Suprapubic skin (tissue), 4 donors: ENCODE measurements around the gene RNF31. TPM values are rescaled to one million over a fixed set of nuclear protein-coding genes. Genes with fewer than 3 reads are reported as not detected.
"Not testable (repeated sequence)": the region's sequence is repeated elsewhere in the genome, so short reads cannot be mapped to it uniquely, and the experiment has no call there.

Experiments
- DNase-seq, 2 donors: peaks; one replicate each; pipeline ENCODE4 v3.0.0-alpha.2; 2019; ENCODE audit warnings: low spot score in 2 of 2
- H3K27ac ChIP-seq: fragments of 200-600 bp; sonication (generic); one replicate; pipeline ENCODE4 v1.5.1; 2019
- H3K27me3 ChIP-seq: fragments of 200-600 bp; sonication (generic); one replicate; pipeline ENCODE4 v1.5.1; 2019
- H3K36me3 ChIP-seq: fragments of 200-600 bp; sonication (generic); one replicate; pipeline ENCODE4 v1.5.1; 2019
- H3K4me1 ChIP-seq: fragments of 200-600 bp; sonication (generic); one replicate; pipeline ENCODE4 v1.5.1; 2019
- H3K4me3 ChIP-seq: fragments of 200-600 bp; sonication (generic); one replicate; pipeline ENCODE4 v1.5.1; 2019; ENCODE audit warnings: mild to moderate bottlenecking
- H3K9me3 ChIP-seq: fragments of 200-600 bp; sonication (generic); one replicate; pipeline ENCODE4 v1.5.1; 2019
- CTCF ChIP-seq, 2 donors: fragments of 200-600 bp in 1 of 2; fragments of 450-650 bp in 1 of 2; sonication (generic) in 1 of 2; IDR thresholded peaks; one replicate each; pipeline ENCODE4 v1.5.1; 2016 to 2019; ENCODE audit warnings: antibody characterized with exemption in 2 of 2, mild to moderate bottlenecking in 1 of 2, moderate library complexity in 1 of 2
- EP300 ChIP-seq: sonication (generic); formaldehyde crosslinking; IDR thresholded peaks from one replicate; pipeline ENCODE4 v1.6.1; 2017; ENCODE audit warnings: antibody characterized with exemption
- POLR2A ChIP-seq, 2 donors: fragments of 450-650 bp; IDR thresholded peaks; one replicate each; pipeline ENCODE4 v1.6.1; 2017; ENCODE audit warnings: antibody characterized with exemption in 2 of 2, mild to moderate bottlenecking in 2 of 2, moderate library complexity in 2 of 2
- POLR2AphosphoS5 ChIP-seq, 3 donors: sonication (generic); formaldehyde crosslinking; IDR thresholded peaks; one replicate each; pipeline ENCODE4 v1.6.1; 2017; ENCODE audit warnings: antibody characterized with exemption in 3 of 3
- WGBS: methylation state at CpG from one replicate; pipeline ENCODE4 v1.1.5; 2018; 5-methylcytosine and 5-hydroxymethylcytosine counted together
- total RNA-seq, 4 donors: library from RNA; depleted of rRNA; stranded (reverse); fragments of >200 nt; gene quantifications; one replicate each; pipeline ENCODE4 v1.1.0, GENCODE V29; 2016

The RNF31 gene
- total RNA-seq, 4 donors from 2014 or later = 62.3 to 97.2 (median 70.6) TPM

- WGBS = 86% methylated on average over 3 of the region's 3 CpGs
- H3K4me1 ChIP-seq = no peaks in the 10 kb centered on the region
- no peaks in the 10 kb centered on the region for H3K9me3 ChIP-seq
- TF ChIP-seq POLR2AphosphoS5 (IDR thresholded peaks at IDR 0.05) (no peak), POLR2A (IDR thresholded peaks at IDR 0.05) (no peak), EP300 (no peak), CTCF (IDR thresholded peaks at IDR 0.05) (no peak)
- peaks cover 35% of the 10 kb centered on the region for H3K36me3 ChIP-seq
- DNase-seq = no peak
- no peaks in the 10 kb centered on the region for H3K27me3 ChIP-seq
- no peak overlapping the region for H3K27ac ChIP-seq
- H3K4me3 ChIP-seq = no peak overlapping the region
Observed at GRCh38 chr14:24100982-24101494, 46.3 kb upstream of the RNF31 start.

- TF ChIP-seq CTCF (IDR thresholded peaks at IDR 0.05) (no peak), EP300 (no peak), POLR2A (IDR thresholded peaks at IDR 0.05) (no peak), POLR2AphosphoS5 (IDR thresholded peaks at IDR 0.05) (no peak)
- H3K4me1 ChIP-seq = peaks cover 6% of the 10 kb centered on the region
- H3K9me3 ChIP-seq = no peaks in the 10 kb centered on the region
- DNase-seq = no peak
- H3K27me3 ChIP-seq = no peaks in the 10 kb centered on the region
- H3K27ac ChIP-seq = no peak overlapping the region
- WGBS = 97% methylated on average over 7 of the region's 7 CpGs
- no peak overlapping the region for H3K4me3 ChIP-seq
- peaks cover 35% of the 10 kb centered on the region for H3K36me3 ChIP-seq
Observed at GRCh38 chr14:24102357-24103048, 44.8 kb upstream of the RNF31 start.

GRCh38 chr14:24103451-24103850, 43.8 kb upstream of the RNF31 start:
- TF ChIP-seq EP300 (no peak), POLR2AphosphoS5 (IDR thresholded peaks at IDR 0.05) (no peak), POLR2A (IDR thresholded peaks at IDR 0.05) (no peak), CTCF (IDR thresholded peaks at IDR 0.05) (no peak)
- H3K27ac ChIP-seq = no peak overlapping the region
- no peaks in the 10 kb centered on the region for H3K27me3 ChIP-seq
- H3K9me3 ChIP-seq = no peaks in the 10 kb centered on the region
- H3K4me3 ChIP-seq = no peak overlapping the region
- peaks cover 29% of the 10 kb centered on the region for H3K36me3 ChIP-seq
- WGBS = 94% methylated on average over 10 of the region's 13 CpGs
- peaks cover 6% of the 10 kb centered on the region for H3K4me1 ChIP-seq
- DNase-seq = no peak

- Histone ChIP-seq H3K4me1 (peaks cover 14% of the 10 kb centered on the region), H3K36me3 (peaks cover 11% of the 10 kb centered on the region)
- not testable (repeated sequence) for H3K4me3 ChIP-seq, H3K27me3 ChIP-seq, DNase-seq, H3K9me3 ChIP-seq, H3K27ac ChIP-seq
- 91% methylated on average over 8 of the region's 8 CpGs for WGBS
Observed at GRCh38 chr14:24105609-24106239, 41.6 kb upstream of the RNF31 start.

- Histone ChIP-seq H3K27me3 (no peaks in the 10 kb centered on the region), H3K4me3 (no peak overlapping the region), H3K36me3 (peaks cover 11% of the 10 kb centered on the region), H3K27ac (no peak overlapping the region), H3K9me3 (no peaks in the 10 kb centered on the region), H3K4me1 (peaks cover 14% of the 10 kb centered on the region)
- WGBS = 89% methylated on average over 4 of the region's 4 CpGs
- no peak for DNase-seq
- TF ChIP-seq POLR2A (IDR thresholded peaks at IDR 0.05) = no peak
- TF ChIP-seq EP300 = no peak
- TF ChIP-seq CTCF (IDR thresholded peaks at IDR 0.05) = no peak
- TF ChIP-seq POLR2AphosphoS5 (IDR thresholded peaks at IDR 0.05) = no peak
Observed at GRCh38 chr14:24106672-24107271, 40.5 kb upstream of the RNF31 start.
